22Rv1 (cell line): ENCODE data around the gene IL19.

ENCODE experiments used
- CTCF ChIP-seq: fragments of 450-650 bp; IDR thresholded peaks from 2 replicates; pipeline ENCODE4 v1.5.1; 2017; ENCODE audit warnings: mild to moderate bottlenecking
- ZFX ChIP-seq: fragments of 450-650 bp; IDR thresholded peaks from 2 replicates; pipeline ENCODE4 v1.6.1; 2017; ENCODE audit warnings: antibody characterized with exemption, borderline replicate concordance

- TF ChIP-seq ZFX = no peak
- TF ChIP-seq CTCF = no peak
Observed at GRCh38 chr1:206839006-206839560, 68.5 kb downstream of the IL19 start.
